Measurements from ENCODE around the gene NECAB3.

The NECAB3 gene

DNA sequence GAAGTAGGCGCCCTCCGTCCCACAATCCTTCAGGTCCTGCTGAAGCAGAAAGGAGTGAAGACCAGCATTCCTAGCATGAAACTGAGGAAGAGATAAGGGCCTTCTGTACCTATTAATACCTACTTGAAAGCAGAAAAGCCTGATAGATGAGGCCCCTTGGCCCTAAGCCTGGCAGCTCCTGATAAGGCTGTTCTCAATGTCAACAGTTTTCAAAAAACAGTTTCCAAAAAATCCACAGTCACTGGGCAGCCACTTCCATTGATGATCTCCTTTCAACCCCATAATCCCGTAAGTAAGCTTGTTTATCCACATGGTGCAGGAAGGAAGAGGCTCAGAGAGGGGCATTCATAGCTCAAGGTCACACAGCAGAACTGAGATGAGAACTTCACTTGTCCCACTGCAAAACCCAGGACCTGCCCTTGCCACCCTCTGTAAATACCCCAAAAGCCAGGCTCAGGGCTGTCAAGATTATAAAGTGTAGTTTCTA is 14.8 kb upstream of the NECAB3 start:
- no peak for TF ChIP-seq CTCF (IDR thresholded peaks at IDR 0.05; ENCODE audit: borderline replicate concordance, control extremely low read depth, extremely low read depth, insufficient read depth, missing control alignments)
- in situ Hi-C loops (cut with MboI; ENCODE audit: low sequenced_read_pairs, unreplicated experiment): no loop called here

DNA sequence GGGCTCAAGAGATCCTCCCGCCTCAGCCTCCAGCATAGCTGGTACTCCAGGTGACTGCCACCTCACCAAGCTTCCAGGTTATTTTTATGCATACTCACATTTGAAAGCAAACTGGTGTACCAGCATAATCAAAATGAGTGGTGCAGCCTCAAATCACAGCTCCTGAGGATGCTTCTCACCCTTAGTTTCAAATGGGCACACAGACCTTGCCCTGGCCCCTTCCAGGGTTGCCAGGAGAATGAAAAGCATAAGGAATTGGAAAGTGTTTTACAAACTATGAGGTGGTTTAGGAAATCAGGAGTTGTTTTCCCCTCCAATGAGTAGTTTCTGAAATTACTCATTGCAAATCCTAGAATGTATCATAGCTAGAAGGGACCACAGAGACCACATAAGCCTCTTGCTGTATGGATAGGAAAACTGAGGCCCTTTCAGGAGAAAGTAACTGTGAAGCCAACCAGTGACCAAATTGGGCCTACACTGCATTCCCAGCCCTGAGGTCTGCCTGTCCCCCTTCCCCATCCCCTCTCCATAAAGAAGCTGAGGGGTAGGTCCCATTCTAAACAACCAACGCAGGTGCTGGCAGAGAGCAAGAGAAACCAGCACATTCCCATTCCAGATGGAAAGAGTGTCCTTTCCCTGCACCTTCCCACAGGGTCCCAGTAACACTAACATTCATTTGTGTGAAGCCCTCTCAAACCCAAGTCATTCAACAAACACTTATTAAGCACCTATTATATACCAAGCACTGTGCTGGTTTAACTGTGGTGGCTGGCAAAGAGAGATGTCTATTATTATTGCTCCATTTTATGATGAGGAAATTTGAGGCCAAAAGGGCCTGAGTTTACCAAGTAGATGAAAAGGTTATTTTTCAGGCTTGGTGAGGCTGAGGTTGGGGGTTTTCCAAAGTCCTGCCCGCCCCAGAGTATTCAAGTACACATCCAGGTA is 14.0 kb upstream of the NECAB3 start:
- no peak for TF ChIP-seq CTCF (IDR thresholded peaks at IDR 0.05; ENCODE audit: borderline replicate concordance, control extremely low read depth, extremely low read depth, insufficient read depth, missing control alignments)
- in situ Hi-C loops (cut with MboI; ENCODE audit: low sequenced_read_pairs, unreplicated experiment): no loop called here

More for the DNA sequence above, 14.8 kb upstream of the NECAB3 start:
- DNase-seq (ENCODE audit: low spot score): no peak

DNA sequence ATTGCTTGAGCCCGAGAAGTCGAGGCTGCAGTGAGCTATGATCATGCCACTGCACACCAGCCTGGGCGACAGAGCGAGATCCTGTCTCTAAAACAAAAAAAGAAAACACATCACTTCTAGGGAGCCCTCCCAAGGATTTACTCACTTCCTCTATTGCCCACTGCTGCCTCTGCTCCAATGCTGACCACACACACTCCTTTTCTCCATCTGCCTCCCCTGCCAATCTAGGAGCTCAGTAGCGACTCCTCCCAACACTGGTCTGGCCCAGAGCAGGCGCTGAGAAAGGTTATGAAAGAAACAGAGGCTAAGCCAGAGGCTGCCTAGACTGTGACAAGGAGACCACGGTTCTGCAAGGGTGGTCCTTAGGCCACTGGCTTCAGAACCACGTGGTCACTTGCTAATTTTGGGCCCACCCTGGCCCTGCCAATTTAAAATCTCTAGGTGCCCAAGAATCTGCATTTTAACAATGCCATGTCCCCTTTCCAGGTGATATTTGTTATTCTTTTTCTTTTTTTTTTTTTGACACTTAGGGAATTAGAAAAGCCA is 13.2 kb upstream of the NECAB3 start:
- DNase-seq (ENCODE audit: low spot score): no peak
- in situ Hi-C loops (cut with MboI; ENCODE audit: low sequenced_read_pairs, unreplicated experiment): no loop called here
- TF ChIP-seq CTCF (IDR thresholded peaks at IDR 0.05; ENCODE audit: borderline replicate concordance, control extremely low read depth, extremely low read depth, insufficient read depth, missing control alignments): no peak

More for the DNA sequence above, 14.0 kb upstream of the NECAB3 start:
- DNase-seq (ENCODE audit: low spot score): no peak

- no peak for TF ChIP-seq CTCF (IDR thresholded peaks at IDR 0.05; ENCODE audit: borderline replicate concordance, control extremely low read depth, extremely low read depth, insufficient read depth, missing control alignments)
- DNase-seq (ENCODE audit: low spot score): no peak
- in situ Hi-C loops (cut with MboI; ENCODE audit: low sequenced_read_pairs, unreplicated experiment): no loop called here
Observed at GRCh38 chr20:33686984-33687366, 12.7 kb upstream of the NECAB3 start.

GRCh38 chr20:33686100-33686983 is 12.1 kb upstream of the NECAB3 start, which contains the start of gene E2F1:
Gene E2F1, minus strand, starts transcription at chr20:33686385. Its CDS starts 121 bp downstream, at chr20:33686264.
- in situ Hi-C loops (cut with MboI; ENCODE audit: low sequenced_read_pairs, unreplicated experiment): no loop called here
- DNase-seq (ENCODE audit: low spot score): peak; percentile 99

More at GRCh38 chr20:33686100-33686983, 12.1 kb upstream of the NECAB3 start, which contains the start of gene E2F1:
- peak; percentile 24 for TF ChIP-seq CTCF (IDR thresholded peaks at IDR 0.05; ENCODE audit: borderline replicate concordance, control extremely low read depth, extremely low read depth, insufficient read depth, missing control alignments)

Measured in GM13976 (cell line).